ENCODE measurements around the gene MAD1L1. TPM values are rescaled to one million over a fixed set of nuclear protein-coding genes. Genes with fewer than 3 reads are reported as not detected.

Gene MAD1L1
- total RNA-seq, 1 experiment from 2014 or later, result 43.8 TPM

- no peak for TF ChIP-seq ZNF512 (CRISPR knock-in tag; IDR thresholded peaks at IDR 0.05; ENCODE audit: borderline replicate concordance)
- TF ChIP-seq MXD4 (CRISPR knock-in tag; IDR thresholded peaks at IDR 0.05; ENCODE audit: borderline replicate concordance), result no peak
- TF ChIP-seq ZNF671 (CRISPR knock-in tag; IDR thresholded peaks at IDR 0.05), result no peak
- no peak for TF ChIP-seq NFE2L1 (CRISPR knock-in tag; IDR thresholded peaks at IDR 0.05)
Measured at GRCh38 chr7:2053395-2053794, 179.3 kb downstream of the MAD1L1 start (continued).

GRCh38 chr7:2052657-2053048, 180.1 kb downstream of the MAD1L1 start:
- Mint-ChIP-seq H3K27me3 (ENCODE audit: low read depth) (no peaks in the 10 kb centered on the region), H3K4me3 (no peak overlapping the region), H3K9me3 (no peaks in the 10 kb centered on the region), H3K27ac (no peak overlapping the region), H3K36me3 (no peaks in the 10 kb centered on the region), H3K4me1 (peaks cover 5% of the 10 kb centered on the region)
- POLR2A ChIA-PET, result no interaction called here
- no peak for TF ChIP-seq AFF4 (CRISPR knock-in tag; IDR thresholded peaks at IDR 0.05; ENCODE audit: borderline replicate concordance)
- TF ChIP-seq KAT7 (CRISPR knock-in tag; IDR thresholded peaks at IDR 0.05; ENCODE audit: borderline replicate concordance), result no peak
- TF ChIP-seq ZSCAN18 (CRISPR knock-in tag; IDR thresholded peaks at IDR 0.05), result no peak
- no peak for TF ChIP-seq ARID4B (CRISPR knock-in tag; IDR thresholded peaks at IDR 0.05; ENCODE audit: borderline replicate concordance)
- TF ChIP-seq JAZF1 (CRISPR knock-in tag; IDR thresholded peaks at IDR 0.05), result no peak
- no peak for TF ChIP-seq E2F5 (CRISPR knock-in tag; IDR thresholded peaks at IDR 0.05)
- TF ChIP-seq E2F1 (CRISPR knock-in tag; IDR thresholded peaks at IDR 0.05), result no peak
- no peak for TF ChIP-seq HMGXB4 (CRISPR knock-in tag; IDR thresholded peaks at IDR 0.05)
- no peak for TF ChIP-seq IRF1 (CRISPR knock-in tag; IDR thresholded peaks at IDR 0.05)
- no peak for TF ChIP-seq ELF4 (CRISPR knock-in tag; IDR thresholded peaks at IDR 0.05; ENCODE audit: low read depth)
- no peak for TF ChIP-seq NR2C2 (CRISPR knock-in tag; IDR thresholded peaks at IDR 0.05)
- no peak for TF ChIP-seq ZNF396 (CRISPR knock-in tag; IDR thresholded peaks at IDR 0.05; ENCODE audit: borderline replicate concordance)
- TF ChIP-seq IRF2 (CRISPR knock-in tag; IDR thresholded peaks at IDR 0.05; ENCODE audit: borderline replicate concordance, low read depth), result no peak
- TF ChIP-seq TP53 (CRISPR knock-in tag; IDR thresholded peaks at IDR 0.05), result no peak
- TF ChIP-seq ZNF121 (CRISPR knock-in tag; IDR thresholded peaks at IDR 0.05), result no peak
- CTCF ChIA-PET, result no interaction called here
- no peak for ATAC-seq
- no peak for DNase-seq (ENCODE audit: low spot score)
